NB4 (cell line): ENCODE results near the gene ZNF432.

ENCODE experiments used
- CTCF ChIP-seq: IDR thresholded peaks from one replicate; pipeline ENCODE4 v1.5.1; 2012; ENCODE audit warnings: low read depth, low read length
- MAX ChIP-seq: IDR thresholded peaks from 2 replicates; pipeline ENCODE4 v1.6.1; 2011; ENCODE audit warnings: low read depth, low read length
- MYC ChIP-seq: IDR thresholded peaks from 2 replicates; pipeline ENCODE4 v1.6.1; 2011; ENCODE audit warnings: low read depth, low read length
- POLR2A ChIP-seq: IDR thresholded peaks from 2 replicates; pipeline ENCODE4 v1.6.1; 2011; ENCODE audit warnings: mild to moderate bottlenecking; ENCODE audit not compliant: insufficient read length; ENCODE audit errors: extremely low read depth

GRCh38 chr19:51986309-51987291 lies 62.0 kb downstream of the ZNF432 start, which contains the start of gene ZNF350:
- TF ChIP-seq CTCF: no peak
- peak; percentile 60 for TF ChIP-seq POLR2A
- TF ChIP-seq MYC: peak; percentile 83
- TF ChIP-seq MAX: peak; percentile 73
